Left ventricle myocardium inferior (tissue), 1 donor: ENCODE measurements around the gene VARS1. TPM values are rescaled to one million over a fixed set of nuclear protein-coding genes. Genes with fewer than 3 reads are reported as not detected.

Experiments used
- DNase-seq: peaks from one replicate; pipeline ENCODE4 v3.0.0-alpha.2; 2020
- H3K27ac ChIP-seq: fragments of 200-600 bp; replicated peaks from 2 replicates; pipeline ENCODE4 v1.8.0; 2021
- H3K27me3 ChIP-seq: fragments of 200-600 bp; 2 replicates; pipeline ENCODE4 v1.8.0; 2021; ENCODE audit warnings: low read depth
- H3K36me3 ChIP-seq: fragments of 200-600 bp; 2 replicates; pipeline ENCODE4 v1.8.0; 2021
- H3K4me1 ChIP-seq: fragments of 200-600 bp; 2 replicates; pipeline ENCODE4 v1.8.0; 2021
- H3K4me3 ChIP-seq: fragments of 200-600 bp; 2 replicates; pipeline ENCODE4 v1.8.0; 2021; ENCODE audit warnings: mild to moderate bottlenecking, moderate library complexity
- H3K9me3 ChIP-seq: fragments of 200-600 bp; replicated peaks from 2 replicates; pipeline ENCODE4 v1.8.0; 2021
- CTCF ChIP-seq: fragments of 200-600 bp; IDR thresholded peaks from 2 replicates; pipeline ENCODE4 v1.8.0; 2021; ENCODE audit warnings: antibody characterized with exemption, mild to moderate bottlenecking, borderline replicate concordance
- intact Hi-C: fragments of 100-400 bp; cut with micrococcal nuclease; formaldehyde crosslinking; loops from one replicate; pipeline ENCODE4 v1.11.0; 2022
- total RNA-seq: library from RNA; stranded (reverse); fragmentation: NEBNext Ultra II Directional; extraction: Animal tissue kit (Norgen Biotek cat#: 25700); gene quantifications from one replicate; pipeline ENCODE4 v1.2.1, GENCODE V29; 2021
- donor health status: DM: no; HTN: yes; CAD: no; lungs with severe emphysema.

VARS1 gene
- total RNA-seq, 1 donor from 2014 or later: 20.0 TPM

- H3K4me1 ChIP-seq: peaks cover 54% of the 10 kb centered on the region
- no peak for DNase-seq
- H3K9me3 ChIP-seq: no peaks in the 10 kb centered on the region
- TF ChIP-seq CTCF: no peak
- no peaks in the 10 kb centered on the region for H3K27me3 ChIP-seq
- peak overlapping the region; percentile 99 for H3K4me3 ChIP-seq
- H3K27ac ChIP-seq: peak overlapping the region; percentile 97
- intact Hi-C loops: no loop called here
- H3K36me3 ChIP-seq: peaks cover 51% of the 10 kb centered on the region
Measured at GRCh38 chr6:31837369-31838113, 42.0 kb upstream of the VARS1 start.

GRCh38 chr6:31836474-31837368 is 41.2 kb upstream of the VARS1 start:
- Histone ChIP-seq H3K9me3 (no peaks in the 10 kb centered on the region), H3K27me3 (no peaks in the 10 kb centered on the region), H3K4me3 (peak overlapping the region; percentile 99), H3K27ac (peak overlapping the region; percentile 97), H3K36me3 (peaks cover 51% of the 10 kb centered on the region), H3K4me1 (peaks cover 56% of the 10 kb centered on the region)
- no peak for TF ChIP-seq CTCF
- intact Hi-C loops: no loop called here
- no peak for DNase-seq

GRCh38 chr6:31836047-31836473 is 40.5 kb upstream of the VARS1 start:
- intact Hi-C loops: no loop called here
- Histone ChIP-seq H3K4me3 (peak overlapping the region; percentile 99), H3K27ac (peak overlapping the region; percentile 97), H3K4me1 (peaks cover 62% of the 10 kb centered on the region), H3K27me3 (no peaks in the 10 kb centered on the region), H3K9me3 (no peaks in the 10 kb centered on the region), H3K36me3 (peaks cover 45% of the 10 kb centered on the region)
- no peak for TF ChIP-seq CTCF
- DNase-seq: no peak

GRCh38 chr6:31834367-31835250 is 39.1 kb upstream of the VARS1 start:
- Histone ChIP-seq H3K27me3 (no peaks in the 10 kb centered on the region), H3K4me1 (peaks cover 74% of the 10 kb centered on the region), H3K36me3 (peaks cover 31% of the 10 kb centered on the region), H3K9me3 (no peaks in the 10 kb centered on the region), H3K27ac (peak overlapping the region; percentile 97), H3K4me3 (peak overlapping the region; percentile 99)
- TF ChIP-seq CTCF: no peak
- intact Hi-C loops: no loop called here
- peak; percentile 90 for DNase-seq
